Activated CD4-positive, alpha-beta T cell treated with anti-CD3 and anti-CD28 coated beads for 36 hours (primary cell): ENCODE measurements around the gene ZNRF3. TPM values are rescaled to one million over a fixed set of nuclear protein-coding genes. Genes with fewer than 3 reads are reported as not detected.

Experiments
- ATAC-seq: fragments of 200-7000 bp; cut with Tn5 transposase; one replicate; pipeline ENCODE4 v1.10.0; 2021; ENCODE audit warnings: mild to moderate bottlenecking, moderate library complexity
- CTCF ChIA-PET: fragments of 350-600 bp; sonication (Branson Sonifier 250); formaldehyde crosslinking; loops from one replicate; lab custom pipeline; 2021; ENCODE audit warnings: antibody characterized with exemption; lab: Charles Lee
- POLR2A ChIA-PET: fragments of 350-600 bp; sonication (Branson Sonifier 250); formaldehyde crosslinking; loops from one replicate; lab custom pipeline; 2021; ENCODE audit warnings: antibody characterized with exemption, inconsistent platforms; lab: Charles Lee
- DNase-seq: peaks from one replicate; pipeline ENCODE4 v3.0.0-alpha.2; 2020
- H3K27ac Mint-ChIP-seq: one replicate; pipeline ENCODE4 v1.8.0; 2021; ENCODE audit warnings: mixed read lengths
- H3K27me3 Mint-ChIP-seq: one replicate; pipeline ENCODE4 v1.8.0; 2021; ENCODE audit warnings: mixed read lengths
- H3K36me3 Mint-ChIP-seq: one replicate; pipeline ENCODE4 v1.8.0; 2021; ENCODE audit warnings: low read depth, mixed read lengths
- H3K4me1 Mint-ChIP-seq: one replicate; pipeline ENCODE4 v1.8.0; 2021; ENCODE audit warnings: mixed read lengths
- H3K4me3 Mint-ChIP-seq: one replicate; pipeline ENCODE4 v1.8.0; 2021; ENCODE audit warnings: mild to moderate bottlenecking, moderate library complexity, mixed read lengths
- H3K9me3 Mint-ChIP-seq: one replicate; pipeline ENCODE4 v1.8.0; 2021; ENCODE audit warnings: low read depth, mixed read lengths
- intact Hi-C, 2 experiments: fragments of 100-400 bp; cut with DNase I in 1 of 2; cut with micrococcal nuclease in 1 of 2; formaldehyde crosslinking; loops; one replicate each; pipeline versions ENCODE4 v1.14.2 to v1.15.1; 2022 to 2024; cut with DNase I, micrococcal nuclease
- total RNA-seq, 2 experiments: library from RNA; stranded (reverse); gene quantifications; one replicate each; pipeline ENCODE4 v1.2.3, GENCODE V29; 2021

ZNRF3 gene
- total RNA-seq, 2 experiments from 2014 or later: 2.3 TPM

DNA sequence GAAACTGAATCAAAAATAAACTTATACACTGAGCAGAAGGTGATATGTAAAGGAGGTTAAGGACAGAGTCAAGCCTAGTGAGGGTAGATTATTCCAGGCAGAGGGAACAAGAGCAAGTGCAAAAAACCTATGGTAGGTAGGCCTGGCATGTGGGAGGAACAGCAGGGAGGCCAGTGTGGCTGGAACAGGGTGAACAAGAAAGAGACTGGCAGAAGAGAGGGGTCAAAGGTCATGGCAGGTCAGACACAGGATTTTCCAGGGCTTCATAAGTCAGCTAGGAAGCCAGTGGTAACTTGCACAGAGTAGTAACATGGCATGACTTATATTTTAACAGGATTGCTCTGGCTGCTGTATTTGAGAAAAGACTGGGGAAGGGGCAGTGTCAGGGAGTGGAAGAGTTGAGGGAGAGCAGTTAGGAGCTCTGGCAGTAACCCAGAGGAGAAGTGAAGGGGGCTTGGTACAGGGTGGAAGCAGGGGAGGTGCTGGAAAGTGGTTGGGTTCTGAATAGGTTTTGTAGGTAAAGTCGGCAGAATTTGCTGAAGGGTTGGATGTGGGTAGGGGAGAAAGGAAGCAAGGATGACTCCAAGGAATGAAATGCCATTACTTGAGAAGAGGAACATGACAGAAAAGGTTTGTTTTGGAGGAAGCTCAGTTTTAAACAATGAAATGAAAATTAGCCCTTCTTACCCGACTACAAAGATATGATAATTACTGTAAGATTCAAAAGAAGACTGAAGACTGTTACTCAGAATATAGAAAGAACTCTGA lies 86.2 kb downstream of the ZNRF3 start:
- Mint-ChIP-seq H3K4me3 (no peak overlapping the region), H3K9me3 (no peaks in the 10 kb centered on the region), H3K27me3 (peaks cover 34% of the 10 kb centered on the region), H3K27ac (no peak overlapping the region), H3K4me1 (no peaks in the 10 kb centered on the region), H3K36me3 (no peaks in the 10 kb centered on the region)
- intact Hi-C loops: no loop called here
- ChIA-PET CTCF (no interaction called here), POLR2A (no interaction called here)
- DNase-seq (no peak), ATAC-seq (no peak)

DNA sequence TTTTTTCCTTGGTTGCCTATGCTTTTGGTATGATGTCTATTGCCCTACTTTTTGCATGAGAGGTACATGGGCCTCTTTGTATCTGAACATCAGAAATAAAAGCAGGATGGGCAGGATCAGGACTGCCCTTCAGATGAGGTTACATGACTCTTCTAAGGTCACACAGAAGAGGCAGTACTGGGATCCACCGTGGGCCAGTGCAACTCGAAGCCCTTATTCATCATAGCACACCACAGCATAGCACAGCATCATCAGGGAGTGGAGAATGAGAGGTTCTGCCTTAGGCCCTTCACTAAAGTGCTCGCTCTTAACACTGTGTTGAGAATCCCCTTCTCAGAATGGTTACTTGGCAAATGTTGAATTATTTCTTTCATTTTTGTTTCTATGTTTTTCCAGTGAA lies 90.0 kb downstream of the ZNRF3 start:
- Mint-ChIP-seq H3K27me3 (peaks cover 36% of the 10 kb centered on the region), H3K4me1 (peaks cover 17% of the 10 kb centered on the region), H3K27ac (no peak overlapping the region), H3K36me3 (no peaks in the 10 kb centered on the region), H3K4me3 (no peak overlapping the region), H3K9me3 (no peaks in the 10 kb centered on the region)
- ChIA-PET CTCF (no interaction called here), POLR2A (no interaction called here)
- ATAC-seq (no peak), DNase-seq (no peak)
- intact Hi-C loops: no loop called here

DNA sequence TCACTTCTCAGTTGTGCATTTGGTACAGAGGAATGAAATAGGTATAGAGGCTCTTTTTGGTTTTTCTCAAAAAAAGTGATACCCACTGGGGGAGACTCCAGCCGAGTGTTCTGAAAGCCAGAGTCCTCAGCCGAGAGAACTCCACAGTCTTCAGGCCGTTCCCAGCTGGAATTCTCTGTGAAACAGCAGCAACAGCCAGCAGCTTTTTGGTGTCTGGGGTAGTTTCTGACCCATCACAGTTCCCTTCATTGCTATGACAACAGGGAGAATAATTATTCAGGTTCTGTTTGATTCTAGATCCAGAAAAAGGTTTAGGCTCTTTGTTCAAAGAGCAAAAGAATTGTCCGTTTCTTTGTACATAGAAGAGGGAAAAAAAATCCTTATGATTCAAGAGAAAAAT lies 93.7 kb downstream of the ZNRF3 start:
- H3K4me3 Mint-ChIP-seq: no peak overlapping the region
- no peak overlapping the region for H3K27ac Mint-ChIP-seq
- no peaks in the 10 kb centered on the region for H3K36me3 Mint-ChIP-seq
- CTCF ChIA-PET: interaction anchor here (0.6 to 1.0 kb wide), 4 partner anchors 21 to 63 kb away, joined by 3 to 5 read pairs (median 4); no protein-coding TSS in a partner anchor
- no peaks in the 10 kb centered on the region for H3K9me3 Mint-ChIP-seq
- POLR2A ChIA-PET: no interaction called here
- intact Hi-C loops: no loop called here
- ATAC-seq: no peak
- H3K27me3 Mint-ChIP-seq: peaks cover 38% of the 10 kb centered on the region
- DNase-seq: no peak
- H3K4me1 Mint-ChIP-seq: peaks cover 17% of the 10 kb centered on the region

DNA sequence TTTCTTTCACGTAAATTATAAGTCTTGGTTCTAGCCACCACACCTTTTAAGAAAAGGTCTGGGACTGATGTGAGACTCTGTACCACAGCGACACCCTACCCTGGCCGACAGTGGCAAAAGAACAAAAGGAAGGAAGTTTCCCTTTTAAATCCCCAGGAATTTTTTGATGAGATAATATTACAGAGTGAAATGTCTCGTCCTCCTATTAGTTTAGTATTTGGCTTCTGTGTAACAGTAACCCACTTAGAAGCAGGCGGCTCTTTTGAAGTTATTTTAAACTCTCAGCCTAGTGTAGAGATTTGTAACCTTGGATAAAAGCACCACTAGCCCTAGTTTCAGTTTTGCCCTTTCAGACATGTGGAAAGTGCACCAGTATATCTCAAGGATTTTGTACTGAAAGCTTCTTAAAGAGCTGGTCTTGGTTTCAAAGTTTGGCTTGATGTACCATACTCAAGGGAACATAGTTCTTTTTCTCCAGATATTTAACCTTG lies 94.2 kb downstream of the ZNRF3 start:
- DNase-seq: no peak
- intact Hi-C loops: no loop called here
- ChIA-PET POLR2A (no interaction called here), CTCF (interaction anchor here (1.1 kb wide), 1 partner anchor 39 kb away, joined by 3 read pairs; no protein-coding TSS in a partner anchor)
- Mint-ChIP-seq H3K27me3 (peaks cover 38% of the 10 kb centered on the region), H3K4me3 (no peak overlapping the region), H3K9me3 (no peaks in the 10 kb centered on the region), H3K4me1 (peaks cover 17% of the 10 kb centered on the region), H3K27ac (no peak overlapping the region), H3K36me3 (no peaks in the 10 kb centered on the region)
- no peak for ATAC-seq

DNA sequence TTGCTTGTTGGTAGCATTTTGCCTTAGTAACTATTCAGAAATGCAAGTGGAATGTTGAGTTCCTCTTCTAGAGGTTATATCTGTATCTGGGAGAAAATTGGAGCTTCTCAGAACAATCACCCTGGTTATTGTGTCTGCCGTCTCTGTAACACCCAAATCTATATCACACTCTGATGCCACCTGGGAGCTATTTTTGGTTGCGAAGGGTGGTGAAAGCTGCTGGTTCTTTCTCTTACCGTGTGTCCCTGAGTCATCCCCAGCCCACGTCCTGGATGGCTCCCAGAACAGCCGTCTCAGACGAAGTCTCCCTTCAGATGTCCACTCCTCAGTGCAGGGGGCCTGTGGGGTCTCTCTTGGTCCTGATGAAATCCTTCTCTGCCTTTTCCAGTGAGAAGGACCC lies 94.8 kb downstream of the ZNRF3 start:
- DNase-seq (peak; percentile 22), ATAC-seq (no peak)
- ChIA-PET CTCF (interaction anchor here (0.6 to 1.1 kb wide), 2 partner anchors 35 to 39 kb away, joined by 3 read pairs; no protein-coding TSS in a partner anchor), POLR2A (no interaction called here)
- intact Hi-C loops: no loop called here
- H3K4me3 Mint-ChIP-seq: no peak overlapping the region
- H3K27ac Mint-ChIP-seq: no peak overlapping the region
- H3K27me3 Mint-ChIP-seq: peaks cover 38% of the 10 kb centered on the region
- no peaks in the 10 kb centered on the region for H3K36me3 Mint-ChIP-seq
- H3K9me3 Mint-ChIP-seq: no peaks in the 10 kb centered on the region
- peaks cover 17% of the 10 kb centered on the region for H3K4me1 Mint-ChIP-seq

DNA sequence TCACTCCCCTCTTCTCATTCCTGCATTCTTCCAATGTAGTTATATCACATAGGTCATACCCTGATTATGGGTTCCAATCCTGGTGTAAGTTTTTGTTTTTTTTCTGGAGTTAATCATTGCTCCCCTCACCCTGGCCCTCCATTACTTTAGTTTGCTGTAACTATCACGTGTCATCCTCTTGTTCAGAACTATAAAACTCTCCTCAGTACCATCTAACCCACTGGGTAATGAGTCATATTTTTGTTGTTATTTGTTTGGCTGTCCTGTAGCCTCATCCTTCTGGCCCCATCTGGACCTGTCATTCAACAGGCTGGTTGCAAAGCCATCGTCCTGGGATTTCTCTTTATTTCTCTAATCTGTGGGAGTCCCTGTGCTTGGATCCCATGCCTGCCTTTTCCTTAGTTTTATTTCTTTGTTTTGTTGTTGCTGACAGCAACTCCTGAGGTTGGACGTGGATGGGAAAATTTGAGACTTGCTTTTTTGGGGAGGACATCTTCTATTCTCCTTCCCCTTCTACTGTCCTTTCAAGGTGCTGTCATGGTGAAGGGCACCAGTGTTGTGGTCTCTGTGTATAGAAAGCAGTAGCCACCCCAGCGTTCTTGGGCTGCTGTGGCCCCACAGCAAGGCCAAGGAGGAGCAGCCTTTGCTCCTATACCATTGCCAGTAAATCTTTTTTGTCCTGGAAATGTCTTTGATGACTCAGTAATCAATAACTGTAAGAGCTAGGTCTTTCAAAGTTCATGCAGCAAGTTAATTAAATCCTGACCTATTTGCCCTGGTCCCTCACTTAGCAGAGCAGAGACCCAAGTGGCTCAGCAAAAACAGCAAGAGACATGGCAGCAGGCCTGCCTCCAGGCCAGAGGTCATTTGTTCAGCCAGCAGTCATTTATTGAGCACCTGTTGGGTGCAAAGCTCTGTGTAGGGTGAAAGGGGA lies 95.8 kb downstream of the ZNRF3 start:
- Mint-ChIP-seq H3K4me3 (no peak overlapping the region), H3K27me3 (peaks cover 38% of the 10 kb centered on the region), H3K4me1 (peaks cover 17% of the 10 kb centered on the region), H3K9me3 (no peaks in the 10 kb centered on the region), H3K36me3 (no peaks in the 10 kb centered on the region), H3K27ac (no peak overlapping the region)
- ChIA-PET POLR2A (no interaction called here), CTCF (interaction anchor here (0.7 kb wide), 1 partner anchor 70 kb away, joined by 3 read pairs; no protein-coding TSS in a partner anchor)
- DNase-seq (no peak), ATAC-seq (no peak)
- intact Hi-C loops: no loop called here

DNA sequence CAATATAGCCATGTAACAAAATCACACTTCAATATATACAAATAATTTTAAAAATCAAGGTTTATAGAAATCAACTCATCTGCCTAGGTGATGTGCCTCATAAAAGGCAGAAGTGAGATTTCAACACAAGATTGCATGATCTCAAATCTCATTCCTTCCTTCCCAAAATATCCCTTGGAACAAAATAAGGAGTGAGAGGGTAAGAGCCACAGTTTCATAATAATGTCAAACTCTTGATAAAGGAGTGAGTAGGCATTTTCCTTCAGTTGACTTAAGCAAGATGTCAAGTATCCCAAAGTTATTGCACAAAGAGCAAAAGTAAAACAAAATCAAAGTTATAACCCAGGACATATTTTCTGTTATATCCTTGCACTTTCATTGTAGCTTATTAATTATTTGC lies 97.0 kb downstream of the ZNRF3 start:
- ChIA-PET CTCF (no interaction called here), POLR2A (no interaction called here)
- no peak overlapping the region for H3K27ac Mint-ChIP-seq
- ATAC-seq: no peak
- H3K4me3 Mint-ChIP-seq: no peak overlapping the region
- H3K9me3 Mint-ChIP-seq: no peaks in the 10 kb centered on the region
- peaks cover 3% of the 10 kb centered on the region for H3K36me3 Mint-ChIP-seq
- DNase-seq: no peak
- intact Hi-C loops: no loop called here
- peaks cover 17% of the 10 kb centered on the region for H3K4me1 Mint-ChIP-seq
- peaks cover 38% of the 10 kb centered on the region for H3K27me3 Mint-ChIP-seq

DNA sequence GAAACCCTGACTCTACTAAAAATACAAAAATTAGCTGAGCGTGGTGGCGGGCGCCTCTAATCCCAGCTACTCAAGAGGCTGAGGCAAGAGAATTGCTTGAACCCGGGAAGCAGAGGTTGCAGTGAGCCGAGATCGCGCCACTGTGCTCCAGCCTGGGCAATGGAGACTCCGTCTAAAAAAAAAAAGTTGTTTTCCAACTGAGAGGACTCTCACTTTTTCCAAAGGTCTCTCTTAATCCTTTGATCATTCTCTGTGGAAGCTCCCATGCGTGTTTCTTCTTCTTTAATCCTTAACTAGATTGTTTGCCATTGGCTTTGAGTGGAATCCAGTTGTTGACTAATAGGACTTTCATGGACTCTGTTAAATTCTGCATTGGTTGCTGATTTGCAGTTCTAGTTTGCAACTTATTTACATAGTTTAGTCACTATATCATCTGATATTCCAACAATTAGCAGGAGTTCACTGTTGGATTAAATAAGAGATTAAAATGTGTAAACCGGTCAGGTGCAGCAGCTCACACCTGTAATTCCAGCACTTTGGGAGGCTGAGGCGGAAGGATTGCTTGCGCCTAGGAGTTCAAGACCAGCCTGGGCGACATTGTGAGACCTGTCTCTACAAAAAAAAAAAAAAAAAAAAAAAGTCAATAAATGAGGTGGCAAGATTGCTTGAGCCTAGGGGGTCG lies 98.6 kb downstream of the ZNRF3 start:
- DNase-seq (no peak), ATAC-seq (no peak)
- H3K4me3 Mint-ChIP-seq: no peak overlapping the region
- intact Hi-C loops: no loop called here
- H3K9me3 Mint-ChIP-seq: no peaks in the 10 kb centered on the region
- no peak overlapping the region for H3K27ac Mint-ChIP-seq
- peaks cover 30% of the 10 kb centered on the region for H3K27me3 Mint-ChIP-seq
- peaks cover 6% of the 10 kb centered on the region for H3K36me3 Mint-ChIP-seq
- H3K4me1 Mint-ChIP-seq: peaks cover 9% of the 10 kb centered on the region
- CTCF ChIA-PET: no interaction called here
- POLR2A ChIA-PET: no interaction called here

DNA sequence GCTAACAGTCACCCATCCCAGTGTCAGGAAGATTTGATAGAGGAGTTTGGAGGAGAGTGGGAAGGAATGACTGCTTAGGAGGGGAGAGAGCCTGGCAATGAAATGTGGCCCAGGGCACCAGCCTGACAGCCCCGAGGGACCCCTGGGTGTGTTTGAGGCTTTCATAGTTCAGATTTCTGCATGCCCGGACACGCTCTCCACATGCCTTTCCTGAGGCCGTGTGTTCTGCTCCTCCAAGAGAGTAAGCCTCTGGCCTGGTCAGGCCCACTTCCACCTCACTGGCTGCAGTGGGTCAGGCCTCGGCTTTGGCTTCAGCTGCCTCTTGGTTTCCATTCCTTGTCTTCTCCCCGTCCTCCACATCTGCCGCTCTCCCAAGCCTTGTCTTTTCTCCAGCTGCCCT lies 99.8 kb downstream of the ZNRF3 start:
- no peaks in the 10 kb centered on the region for H3K9me3 Mint-ChIP-seq
- peaks cover 2% of the 10 kb centered on the region for H3K4me1 Mint-ChIP-seq
- DNase-seq: no peak
- H3K27ac Mint-ChIP-seq: no peak overlapping the region
- CTCF ChIA-PET: no interaction called here
- no peak for ATAC-seq
- H3K4me3 Mint-ChIP-seq: no peak overlapping the region
- intact Hi-C loops: no loop called here
- H3K36me3 Mint-ChIP-seq: peaks cover 9% of the 10 kb centered on the region
- POLR2A ChIA-PET: no interaction called here
- peaks cover 22% of the 10 kb centered on the region for H3K27me3 Mint-ChIP-seq

DNA sequence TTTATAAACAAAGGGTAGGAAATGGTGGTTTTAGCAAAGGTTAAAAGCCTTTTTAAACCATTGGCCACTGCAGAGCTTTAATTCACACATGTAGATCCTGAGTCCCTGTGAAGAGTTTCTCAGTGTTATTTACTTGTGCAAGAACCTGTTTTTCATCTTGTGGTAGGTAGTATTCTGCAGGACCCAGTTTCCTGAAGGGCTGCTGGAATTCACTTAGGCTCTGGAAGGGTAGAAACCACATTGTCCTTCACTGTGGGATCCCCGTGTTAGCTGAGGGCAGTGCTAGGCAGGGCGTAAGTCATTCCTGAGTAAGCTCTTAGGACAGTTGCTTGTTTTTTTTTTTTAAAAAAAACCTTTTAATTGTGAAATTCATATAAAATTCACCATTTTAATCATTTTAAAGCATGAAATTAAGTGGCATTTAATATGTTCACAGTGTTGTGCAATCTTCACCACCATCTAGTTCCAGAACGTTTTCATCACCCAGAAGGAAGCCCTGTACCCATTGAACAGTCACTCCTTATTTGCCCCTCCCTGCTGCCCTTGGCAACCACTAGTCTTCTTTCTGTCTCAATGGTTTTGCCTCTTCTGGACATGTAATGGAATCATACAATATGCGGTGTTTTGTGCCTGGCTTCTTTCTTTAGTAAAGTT lies 100.5 kb downstream of the ZNRF3 start:
- H3K27me3 Mint-ChIP-seq: peaks cover 18% of the 10 kb centered on the region
- H3K27ac Mint-ChIP-seq: no peak overlapping the region
- ChIA-PET CTCF (no interaction called here), POLR2A (no interaction called here)
- H3K9me3 Mint-ChIP-seq: no peaks in the 10 kb centered on the region
- DNase-seq: no peak
- peaks cover 6% of the 10 kb centered on the region for H3K4me1 Mint-ChIP-seq
- peaks cover 9% of the 10 kb centered on the region for H3K36me3 Mint-ChIP-seq
- H3K4me3 Mint-ChIP-seq: no peak overlapping the region
- intact Hi-C loops: no loop called here
- ATAC-seq: no peak
